A549 treated with AZD9567 at 1 μM for 4 hours (cell line): ENCODE measurements around the gene CDH26. TPM values are rescaled to one million over a fixed set of nuclear protein-coding genes. Genes with fewer than 3 reads are reported as not detected.

Experiments used
- total RNA-seq: library from RNA; stranded (reverse); fragments of 200-300 nt; extraction: Qiagen RNA extraction; gene quantifications from 5 replicates; pipeline ENCODE4 v1.2.3, GENCODE V29; 2022; ENCODE audit not compliant: insufficient read depth

CDH26 gene
- 0.07 to 0.14 TPM (median 0.11 TPM) in 4 of 5 replicates, not detected in the other for total RNA-seq

GRCh38 chr20:59958123-59958522 is at the start of gene CDH26:
Gene CDH26, plus strand, starts transcription at chr20:59958423. Its CDS starts 304 bp downstream, at chr20:59958727.

GRCh38 chr20:59933296-59933848 is 24.9 kb upstream of the CDH26 start, which contains the start of gene SYCP2:
Gene SYCP2, minus strand, starts transcription at chr20:59933637. Its CDS starts 11,224 bp downstream, at chr20:59922413.

GRCh38 chr20:59940129-59940955 is 17.9 kb upstream of the CDH26 start, which contains the start of the genes FAM217B and PPP1R3D:
Gene FAM217B, plus strand, starts transcription at chr20:59940389. Its CDS starts 3,555 bp downstream, at chr20:59943944.
Gene PPP1R3D, minus strand, starts transcription at chr20:59940305. Its CDS starts 374 bp downstream, at chr20:59939931.

Other genes starting within 250 kb of the CDH26 start
- 0.21 to 0.56 TPM (median 0.27 TPM) in 5 replicates for gene SYCP2, start 24.8 kb upstream of the CDH26 start, total RNA-seq
- gene PPP1R3D, start 18.1 kb upstream of the CDH26 start, total RNA-seq: 1.8 to 2.7 TPM (median 2.6 TPM) in 5 replicates
- gene FAM217B, start 18.0 kb upstream of the CDH26 start, total RNA-seq: 6.5 to 7.7 TPM (median 7.4 TPM) in 5 replicates